ENCODE results near the gene ASCC1. TPM values are rescaled to one million over a fixed set of nuclear protein-coding genes. Genes with fewer than 3 reads are reported as not detected.

Gene ASCC1
- total and polyA plus RNA-seq, 2 of the 13 experiments (the other 11 are each of a cell fraction or from before 2014, with no cell fraction given), result 21.6 to 30.1 TPM

DNA sequence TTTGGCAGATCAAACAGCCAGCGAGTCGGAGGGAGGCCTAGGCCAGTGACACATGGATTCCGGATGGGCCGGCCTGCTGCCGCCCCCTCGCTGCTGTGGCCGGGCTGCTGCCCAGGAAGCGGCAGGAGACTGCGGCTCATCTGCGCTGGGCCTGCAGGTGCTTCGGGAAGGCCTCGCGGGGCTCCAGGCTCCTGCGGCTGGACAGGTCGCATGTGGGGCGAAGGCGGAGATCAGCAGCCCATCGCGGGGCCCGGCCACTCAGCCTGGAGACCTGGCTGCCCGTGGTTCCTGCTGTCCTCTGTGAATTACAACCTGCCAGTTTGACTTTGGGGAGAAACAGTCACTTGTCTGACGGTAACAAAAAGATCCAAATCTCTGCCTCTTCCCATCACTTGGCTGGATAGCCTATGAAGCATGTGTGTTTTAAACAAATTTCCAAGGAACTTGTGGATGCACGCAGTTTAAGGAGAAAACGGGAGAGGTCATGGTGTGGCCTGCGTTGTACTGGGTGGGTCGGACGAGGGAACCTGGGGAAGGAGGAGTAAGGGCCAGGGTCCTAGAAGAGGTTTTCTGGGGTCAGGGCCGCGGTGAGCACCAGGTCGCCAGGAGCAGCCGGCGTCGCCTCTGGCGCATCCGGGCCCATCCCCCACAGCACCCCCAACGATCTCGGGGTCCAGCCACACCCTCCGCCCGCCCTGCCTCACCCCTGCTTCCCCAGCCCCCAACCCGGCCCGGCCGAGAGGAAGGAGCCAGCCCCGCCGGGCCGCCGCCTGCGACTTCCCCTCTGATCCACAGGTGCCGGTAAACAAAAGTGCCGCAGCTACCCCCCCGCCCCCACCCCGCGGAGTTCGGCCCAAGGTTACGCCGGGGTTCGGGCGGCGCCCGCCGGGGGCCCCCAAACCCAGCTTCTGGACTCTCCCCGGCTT is 129.3 kb downstream of the ASCC1 start (continued):
- TF ChIP-seq ZNF383 (CRISPR knock-in tag; IDR thresholded peaks at IDR 0.05; ENCODE audit: borderline replicate concordance) (no peak), ETV5 (CRISPR knock-in tag; IDR thresholded peaks at IDR 0.05; ENCODE audit: borderline replicate concordance) (0 out of 2 replicates have a peak, but pooled peaks have one; percentile 24), NAIF1 (CRISPR knock-in tag; IDR thresholded peaks at IDR 0.05; ENCODE audit: borderline replicate concordance) (peak; percentile 25; the same call in 1 of the 2 replicates), ZNF230 (CRISPR knock-in tag; IDR thresholded peaks at IDR 0.05) (0 out of 2 replicates have a peak, but pooled peaks have one; percentile 34), ZSCAN21 (CRISPR knock-in tag; IDR thresholded peaks at IDR 0.05; ENCODE audit: borderline replicate concordance) (0 out of 2 replicates have a peak, but pooled peaks have one; percentile 4), RNF2 (conservative IDR thresholded peaks at IDR 0.05; ENCODE audit: low read depth) (0 out of 2 replicates have a peak, but pooled peaks have one; percentile 53), ZFP91 (CRISPR knock-in tag; IDR thresholded peaks at IDR 0.05; ENCODE audit: borderline replicate concordance) (peak; percentile 67), ZNF44 (CRISPR knock-in tag; IDR thresholded peaks at IDR 0.05) (0 out of 2 replicates have a peak, but pooled peaks have one; percentile 49), RBM22 (optimal IDR thresholded peaks at IDR 0.05; ENCODE audit: low read length) (no peak), ZNF281 (CRISPR knock-in tag; IDR thresholded peaks at IDR 0.05; ENCODE audit: borderline replicate concordance) (peak; percentile 44; the same call in 1 of the 2 replicates), IKZF4 (CRISPR knock-in tag; IDR thresholded peaks at IDR 0.05; ENCODE audit: borderline replicate concordance, low read depth, not compliant biosample characterization) (no peak), NFIB (CRISPR knock-in tag; IDR thresholded peaks at IDR 0.05; ENCODE audit: borderline replicate concordance) (no peak), ZFY (CRISPR knock-in tag; IDR thresholded peaks at IDR 0.05) (peak; percentile 85), ZBTB1 (CRISPR knock-in tag; IDR thresholded peaks at IDR 0.05; ENCODE audit: borderline replicate concordance) (no peak), ZNF335 (CRISPR knock-in tag; IDR thresholded peaks at IDR 0.05) (peak; percentile 47; the same call in 1 of the 2 replicates), STAG1 (CRISPR knock-in tag; IDR thresholded peaks at IDR 0.05) (peak; percentile 40), ERF (CRISPR knock-in tag; IDR thresholded peaks at IDR 0.05) (0 out of 2 replicates have a peak, but pooled peaks have one; percentile 15), MEF2D (CRISPR knock-in tag; IDR thresholded peaks at IDR 0.05) (no peak), REL (CRISPR knock-in tag; conservative IDR thresholded peaks at IDR 0.05) (no peak), ZNF749 (CRISPR knock-in tag; IDR thresholded peaks at IDR 0.05; ENCODE audit: borderline replicate concordance) (0 out of 2 replicates have a peak, but pooled peaks have one; percentile 31), ZNF784 (CRISPR knock-in tag; IDR thresholded peaks at IDR 0.05; ENCODE audit: borderline replicate concordance) (0 out of 2 replicates have a peak, but pooled peaks have one; percentile 38), MBNL3 (CRISPR knock-in tag; conservative IDR thresholded peaks at IDR 0.05) (no peak)
- TF ChIP-seq, protein P1, sequence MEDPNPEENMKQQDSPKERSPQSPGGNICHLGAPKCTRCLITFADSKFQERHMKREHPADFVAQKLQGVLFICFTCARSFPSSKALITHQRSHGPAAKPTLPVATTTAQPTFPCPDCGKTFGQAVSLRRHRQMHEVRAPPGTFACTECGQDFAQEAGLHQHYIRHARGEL (CRISPR knock-in tag; IDR thresholded peaks at IDR 0.05), result no peak

Data from HepG2 (cell line).